ENCODE measurements around the gene NFATC2.

DNA sequence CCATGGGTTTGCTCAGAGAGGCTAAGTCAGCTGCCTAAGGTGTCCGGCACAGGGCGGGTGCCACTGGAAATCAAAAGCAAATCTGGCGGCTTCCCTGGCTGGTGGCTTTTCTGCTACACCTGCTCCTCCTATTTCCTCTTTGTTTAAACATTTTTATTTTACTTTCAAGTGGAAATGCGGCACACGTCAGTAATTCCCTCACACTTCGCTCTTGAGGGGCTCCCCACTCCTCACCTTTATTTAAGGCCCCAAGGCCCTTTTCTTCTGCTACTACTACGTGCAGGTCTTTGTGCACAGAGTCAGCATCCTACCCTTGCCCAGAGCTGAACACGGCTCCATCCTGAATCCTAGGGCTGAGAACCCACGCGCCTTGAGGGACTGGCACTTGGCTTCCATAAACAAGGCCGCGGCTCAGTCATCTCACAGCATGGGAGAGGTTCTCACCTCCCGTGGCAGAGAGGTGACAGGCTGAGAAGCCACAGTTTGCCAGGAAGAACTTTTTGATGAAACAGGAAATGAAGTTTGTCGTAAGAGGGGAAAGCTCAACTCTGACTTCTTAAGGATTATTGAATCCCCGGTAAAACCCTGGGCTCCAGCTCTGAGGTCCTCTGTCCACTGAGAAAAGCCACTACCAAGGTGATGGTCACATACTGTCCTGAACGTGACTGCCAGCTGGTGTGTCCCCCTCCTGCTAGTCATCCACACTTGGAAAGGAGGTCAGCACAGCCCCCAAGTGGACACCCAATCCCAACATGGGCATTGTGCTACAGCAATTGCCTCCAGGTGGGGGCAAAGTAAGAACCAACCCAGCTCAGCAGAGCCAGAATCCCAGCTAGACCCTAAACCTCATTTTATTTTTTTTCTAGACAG, 48.0 kb downstream of the NFATC2 start:
- TF ChIP-seq, protein P1, sequence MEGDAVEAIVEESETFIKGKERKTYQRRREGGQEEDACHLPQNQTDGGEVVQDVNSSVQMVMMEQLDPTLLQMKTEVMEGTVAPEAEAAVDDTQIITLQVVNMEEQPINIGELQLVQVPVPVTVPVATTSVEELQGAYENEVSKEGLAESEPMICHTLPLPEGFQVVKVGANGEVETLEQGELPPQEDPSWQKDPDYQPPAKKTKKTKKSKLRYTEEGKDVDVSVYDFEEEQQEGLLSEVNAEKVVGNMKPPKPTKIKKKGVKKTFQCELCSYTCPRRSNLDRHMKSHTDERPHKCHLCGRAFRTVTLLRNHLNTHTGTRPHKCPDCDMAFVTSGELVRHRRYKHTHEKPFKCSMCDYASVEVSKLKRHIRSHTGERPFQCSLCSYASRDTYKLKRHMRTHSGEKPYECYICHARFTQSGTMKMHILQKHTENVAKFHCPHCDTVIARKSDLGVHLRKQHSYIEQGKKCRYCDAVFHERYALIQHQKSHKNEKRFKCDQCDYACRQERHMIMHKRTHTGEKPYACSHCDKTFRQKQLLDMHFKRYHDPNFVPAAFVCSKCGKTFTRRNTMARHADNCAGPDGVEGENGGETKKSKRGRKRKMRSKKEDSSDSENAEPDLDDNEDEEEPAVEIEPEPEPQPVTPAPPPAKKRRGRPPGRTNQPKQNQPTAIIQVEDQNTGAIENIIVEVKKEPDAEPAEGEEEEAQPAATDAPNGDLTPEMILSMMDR (IDR thresholded peaks at IDR 0.05; ENCODE audit: poor library complexity, severe bottlenecking): no peak
- TF ChIP-seq, protein P2, sequence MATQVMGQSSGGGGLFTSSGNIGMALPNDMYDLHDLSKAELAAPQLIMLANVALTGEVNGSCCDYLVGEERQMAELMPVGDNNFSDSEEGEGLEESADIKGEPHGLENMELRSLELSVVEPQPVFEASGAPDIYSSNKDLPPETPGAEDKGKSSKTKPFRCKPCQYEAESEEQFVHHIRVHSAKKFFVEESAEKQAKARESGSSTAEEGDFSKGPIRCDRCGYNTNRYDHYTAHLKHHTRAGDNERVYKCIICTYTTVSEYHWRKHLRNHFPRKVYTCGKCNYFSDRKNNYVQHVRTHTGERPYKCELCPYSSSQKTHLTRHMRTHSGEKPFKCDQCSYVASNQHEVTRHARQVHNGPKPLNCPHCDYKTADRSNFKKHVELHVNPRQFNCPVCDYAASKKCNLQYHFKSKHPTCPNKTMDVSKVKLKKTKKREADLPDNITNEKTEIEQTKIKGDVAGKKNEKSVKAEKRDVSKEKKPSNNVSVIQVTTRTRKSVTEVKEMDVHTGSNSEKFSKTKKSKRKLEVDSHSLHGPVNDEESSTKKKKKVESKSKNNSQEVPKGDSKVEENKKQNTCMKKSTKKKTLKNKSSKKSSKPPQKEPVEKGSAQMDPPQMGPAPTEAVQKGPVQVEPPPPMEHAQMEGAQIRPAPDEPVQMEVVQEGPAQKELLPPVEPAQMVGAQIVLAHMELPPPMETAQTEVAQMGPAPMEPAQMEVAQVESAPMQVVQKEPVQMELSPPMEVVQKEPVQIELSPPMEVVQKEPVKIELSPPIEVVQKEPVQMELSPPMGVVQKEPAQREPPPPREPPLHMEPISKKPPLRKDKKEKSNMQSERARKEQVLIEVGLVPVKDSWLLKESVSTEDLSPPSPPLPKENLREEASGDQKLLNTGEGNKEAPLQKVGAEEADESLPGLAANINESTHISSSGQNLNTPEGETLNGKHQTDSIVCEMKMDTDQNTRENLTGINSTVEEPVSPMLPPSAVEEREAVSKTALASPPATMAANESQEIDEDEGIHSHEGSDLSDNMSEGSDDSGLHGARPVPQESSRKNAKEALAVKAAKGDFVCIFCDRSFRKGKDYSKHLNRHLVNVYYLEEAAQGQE (IDR thresholded peaks at IDR 0.05; ENCODE audit: borderline replicate concordance): no peak
- TF ChIP-seq POLR2AphosphoS5 (IDR thresholded peaks at IDR 0.05) (no peak), TAF1 (IDR thresholded peaks at IDR 0.05; ENCODE audit: low read depth) (no peak)
